Activated CD4-positive, alpha-beta T cell treated with anti-CD3 and anti-CD28 coated beads, Interleukin-2, amount 10 ng/mL, durations not matched to agents 24 days and 14 days (primary cell): Measurements from ENCODE around the gene BLCAP. TPM values are rescaled to one million over a fixed set of nuclear protein-coding genes. Genes with fewer than 3 reads are reported as not detected.
A peak's percentile ranks its signal among the peaks of the same experiment; 100 is the strongest.
"Not testable (repeated sequence)": the region's sequence is repeated elsewhere in the genome, so short reads cannot be mapped to it uniquely, and the experiment has no call there.

Experiments used
- DNase-seq: peaks from one replicate; pipeline ENCODE4 v3.0.0; 2022
- H3K27ac Mint-ChIP-seq: one replicate; pipeline ENCODE4 v1.8.0; 2022; ENCODE audit warnings: mild to moderate bottlenecking, mixed read lengths
- H3K27me3 Mint-ChIP-seq: one replicate; pipeline ENCODE4 v1.8.0; 2022; ENCODE audit warnings: mixed read lengths
- H3K36me3 Mint-ChIP-seq: one replicate; pipeline ENCODE4 v1.8.0; 2022; ENCODE audit warnings: low read depth, mild to moderate bottlenecking, mixed read lengths
- H3K4me1 Mint-ChIP-seq: one replicate; pipeline ENCODE4 v1.8.0; 2021; ENCODE audit warnings: mixed read lengths
- H3K4me3 Mint-ChIP-seq: one replicate; pipeline ENCODE4 v1.8.0; 2022; ENCODE audit warnings: mild to moderate bottlenecking, moderate library complexity, mixed read lengths
- H3K9me3 Mint-ChIP-seq: one replicate; pipeline ENCODE4 v1.8.0; 2021; ENCODE audit warnings: mixed read lengths
- intact Hi-C: fragments of 100-400 bp; cut with micrococcal nuclease; formaldehyde crosslinking; loops from one replicate; pipeline ENCODE4 v1.15.1; 2023
- total RNA-seq: library from RNA; stranded (reverse); gene quantifications from 2 replicates; pipeline ENCODE4 v1.2.3, GENCODE V29; 2022

BLCAP gene
- total RNA-seq, 1 donor from 2014 or later = 31.7 TPM

DNA sequence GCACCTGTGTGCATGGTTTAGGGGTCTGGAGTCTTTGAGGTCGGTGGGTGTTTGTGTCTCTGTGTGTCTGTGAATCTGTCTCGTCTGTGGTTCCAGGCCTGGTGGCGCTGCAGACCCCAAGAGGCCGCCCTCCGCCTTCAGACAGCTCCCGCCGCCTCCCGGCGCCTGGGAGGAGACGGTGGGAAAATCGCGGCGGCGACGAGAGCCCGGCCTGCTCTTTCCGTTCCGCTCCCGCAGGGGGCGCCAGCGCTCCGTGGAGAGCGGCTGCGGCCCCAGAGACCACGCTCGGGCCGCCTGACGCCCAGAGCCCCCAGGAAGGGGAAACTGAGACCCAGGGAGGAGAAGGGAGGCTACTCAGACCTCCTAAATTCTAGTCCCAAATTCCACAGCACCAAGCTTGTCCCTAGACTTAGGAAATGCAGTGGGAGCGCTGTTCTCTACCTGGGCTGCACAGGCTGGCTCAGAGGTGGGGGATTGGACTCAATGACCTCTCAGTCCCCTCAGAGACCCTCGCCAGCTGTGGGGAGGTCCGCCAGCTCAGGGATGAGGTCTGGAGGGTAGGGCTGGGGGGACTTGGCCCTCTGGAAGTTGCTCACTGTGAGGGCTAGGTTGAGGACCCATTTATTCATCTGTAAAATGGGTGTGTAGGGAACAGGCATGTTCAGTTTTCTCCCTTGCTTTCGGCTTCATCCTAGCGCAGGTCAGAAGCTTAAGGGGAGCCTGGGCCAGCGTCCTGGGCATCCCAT lies 36.9 kb upstream of the BLCAP start:
- intact Hi-C loops = loop anchor here (1.0 to 10.0 kb wide), 3 partner anchors 340 to 658 kb away; partner anchors contain the start of gene VSTM2L
- no peak overlapping the region for H3K4me3 Mint-ChIP-seq
- H3K9me3 Mint-ChIP-seq = no peaks in the 10 kb centered on the region
- H3K4me1 Mint-ChIP-seq = peaks cover 2% of the 10 kb centered on the region
- no peaks in the 10 kb centered on the region for H3K36me3 Mint-ChIP-seq
- no peak overlapping the region for H3K27ac Mint-ChIP-seq
- DNase-seq = peak; percentile 85
- peaks cover 40% of the 10 kb centered on the region for H3K27me3 Mint-ChIP-seq

DNA sequence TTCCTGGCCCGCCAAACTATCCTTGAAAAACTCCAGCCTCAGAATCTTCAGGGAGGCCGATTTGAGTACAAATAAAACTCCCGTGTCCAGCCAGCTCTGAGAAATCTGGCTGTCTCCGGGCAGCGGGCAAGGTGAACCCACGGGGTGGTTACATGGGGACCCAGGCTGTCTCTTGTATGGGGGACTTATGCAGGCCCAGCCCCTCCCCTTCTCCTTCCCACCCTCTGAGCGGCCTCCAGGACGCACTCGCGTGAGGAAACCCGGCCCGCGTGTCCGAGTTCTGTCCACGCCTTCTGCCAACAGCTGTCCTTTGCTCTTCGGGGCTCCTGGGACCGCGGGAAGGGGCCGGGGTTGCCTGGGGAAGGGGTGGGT lies 36.3 kb upstream of the BLCAP start:
- no peaks in the 10 kb centered on the region for H3K36me3 Mint-ChIP-seq
- DNase-seq = no peak
- peaks cover 36% of the 10 kb centered on the region for H3K27me3 Mint-ChIP-seq
- intact Hi-C loops = loop anchor here (1.0 to 10.0 kb wide), 3 partner anchors 341 to 658 kb away; partner anchors contain the start of gene VSTM2L
- no peaks in the 10 kb centered on the region for H3K9me3 Mint-ChIP-seq
- no peak overlapping the region for H3K27ac Mint-ChIP-seq
- no peak overlapping the region for H3K4me3 Mint-ChIP-seq
- H3K4me1 Mint-ChIP-seq = peaks cover 2% of the 10 kb centered on the region

GRCh38 chr20:37562695-37563480 lies 35.2 kb upstream of the BLCAP start:
- Mint-ChIP-seq H3K27me3 (peaks cover 29% of the 10 kb centered on the region), H3K27ac (no peak overlapping the region), H3K4me3 (no peak overlapping the region), H3K36me3 (no peaks in the 10 kb centered on the region), H3K4me1 (peaks cover 1% of the 10 kb centered on the region), H3K9me3 (no peaks in the 10 kb centered on the region)
- intact Hi-C loops = loop anchor here (5.0 to 10.0 kb wide), 2 partner anchors 342 to 659 kb away; partner anchors contain the start of gene VSTM2L
- DNase-seq = no peak

GRCh38 chr20:37560629-37561028 lies 33.0 kb upstream of the BLCAP start:
- no peak for DNase-seq
- intact Hi-C loops = loop anchor here (5.0 to 10.0 kb wide), 2 partner anchors 344 to 662 kb away; partner anchors contain the start of gene VSTM2L
- Mint-ChIP-seq H3K36me3 (no peaks in the 10 kb centered on the region), H3K27ac (no peak overlapping the region), H3K4me3 (no peak overlapping the region), H3K27me3 (peaks cover 23% of the 10 kb centered on the region), H3K9me3 (no peaks in the 10 kb centered on the region), H3K4me1 (no peaks in the 10 kb centered on the region)

DNA sequence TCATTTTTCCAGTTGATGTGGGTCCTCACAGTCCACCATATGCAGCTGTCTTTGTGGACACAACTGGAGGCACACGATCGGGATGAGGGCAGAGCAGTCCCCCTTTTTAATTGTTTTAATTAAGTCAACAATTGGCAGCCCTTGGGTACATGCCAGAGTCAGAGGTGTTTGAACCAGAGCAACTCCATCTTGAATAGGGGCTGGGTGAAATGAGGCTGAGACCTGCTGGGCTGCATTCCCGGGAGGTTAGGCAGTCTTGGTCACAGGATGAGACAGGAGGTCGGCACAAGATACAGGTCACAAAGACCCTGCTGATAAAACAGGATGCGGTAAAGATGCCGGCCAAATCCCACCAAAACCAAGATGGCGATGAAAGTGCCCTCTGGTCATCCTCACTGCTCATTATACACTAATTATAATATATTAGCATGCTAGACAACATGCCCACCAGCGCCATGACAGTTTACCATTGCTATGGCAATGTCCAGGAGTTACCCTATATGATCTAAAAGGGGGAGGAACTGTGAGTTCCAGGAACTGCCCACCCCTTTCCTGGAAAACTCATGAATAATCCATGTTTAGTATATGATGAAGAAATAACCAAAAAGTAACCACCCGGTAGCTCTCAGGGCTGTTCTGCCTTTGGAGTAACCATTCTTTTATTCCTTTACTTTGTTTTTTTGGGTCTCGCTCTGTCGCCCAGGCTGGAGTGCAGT lies 31.8 kb upstream of the BLCAP start:
- DNase-seq = no peak
- H3K4me3 Mint-ChIP-seq = no peak overlapping the region
- no peaks in the 10 kb centered on the region for H3K9me3 Mint-ChIP-seq
- intact Hi-C loops = loop anchor here (5.0 to 10.0 kb wide), 2 partner anchors 345 to 663 kb away; partner anchors contain the start of gene VSTM2L
- no peaks in the 10 kb centered on the region for H3K4me1 Mint-ChIP-seq
- H3K27me3 Mint-ChIP-seq = peaks cover 19% of the 10 kb centered on the region
- H3K36me3 Mint-ChIP-seq = no peaks in the 10 kb centered on the region
- no peak overlapping the region for H3K27ac Mint-ChIP-seq

DNA sequence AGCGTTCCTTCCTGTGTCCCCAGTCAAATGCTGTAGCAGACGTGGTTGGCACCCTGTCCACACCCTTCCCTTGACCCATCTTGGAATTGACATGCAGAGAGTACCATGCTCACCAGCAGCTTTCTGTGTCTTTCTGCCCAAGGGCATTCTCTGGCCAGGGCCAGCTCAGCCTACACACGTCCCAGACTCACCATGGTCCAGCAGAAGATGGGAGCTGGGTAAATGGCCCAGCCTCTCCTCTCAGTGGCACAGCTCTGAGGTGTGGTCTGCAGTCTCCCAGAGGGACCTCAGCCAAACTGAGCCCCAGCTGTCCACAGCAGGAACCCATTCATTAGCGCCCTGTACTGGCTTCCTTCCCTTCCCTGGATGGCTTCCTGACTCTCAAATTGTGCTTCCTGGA lies 31.1 kb upstream of the BLCAP start:
- peaks cover 19% of the 10 kb centered on the region for H3K27me3 Mint-ChIP-seq
- no peaks in the 10 kb centered on the region for H3K36me3 Mint-ChIP-seq
- H3K4me1 Mint-ChIP-seq = no peaks in the 10 kb centered on the region
- intact Hi-C loops = no loop called here
- no peaks in the 10 kb centered on the region for H3K9me3 Mint-ChIP-seq
- H3K27ac Mint-ChIP-seq = no peak overlapping the region
- no peak for DNase-seq
- no peak overlapping the region for H3K4me3 Mint-ChIP-seq

DNA sequence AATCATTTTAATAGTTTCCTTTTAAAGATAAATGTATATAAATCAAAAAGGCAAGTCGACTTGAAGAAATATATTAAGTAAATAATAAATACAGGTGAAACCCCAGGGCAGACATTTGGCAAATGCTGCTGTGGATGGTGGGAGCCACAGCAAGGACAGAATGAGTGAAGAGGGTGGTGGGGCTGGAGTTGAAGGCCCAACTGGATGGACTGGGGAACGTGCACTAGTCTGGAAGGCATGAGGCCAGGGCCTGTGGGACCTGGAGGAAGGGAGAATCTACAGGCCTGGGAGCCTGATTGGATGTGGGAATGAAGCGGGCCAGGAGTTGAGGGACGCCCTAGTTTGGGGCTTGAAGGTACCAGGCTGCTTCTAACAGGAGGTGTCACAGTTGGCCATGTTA lies 30.6 kb upstream of the BLCAP start:
- DNase-seq = no peak
- H3K4me1 Mint-ChIP-seq = no peaks in the 10 kb centered on the region
- intact Hi-C loops = no loop called here
- H3K4me3 Mint-ChIP-seq = no peak overlapping the region
- peaks cover 18% of the 10 kb centered on the region for H3K27me3 Mint-ChIP-seq
- no peaks in the 10 kb centered on the region for H3K36me3 Mint-ChIP-seq
- H3K27ac Mint-ChIP-seq = no peak overlapping the region
- no peaks in the 10 kb centered on the region for H3K9me3 Mint-ChIP-seq

GRCh38 chr20:37556538-37556937 lies 28.9 kb upstream of the BLCAP start:
- Mint-ChIP-seq H3K27me3 (peaks cover 28% of the 10 kb centered on the region), H3K4me1 (no peaks in the 10 kb centered on the region), H3K27ac (no peak overlapping the region), H3K9me3 (no peaks in the 10 kb centered on the region), H3K36me3 (no peaks in the 10 kb centered on the region), H3K4me3 (no peak overlapping the region)
- intact Hi-C loops = no loop called here
- no peak for DNase-seq

- intact Hi-C loops, H3K4me1 Mint-ChIP-seq, H3K36me3 Mint-ChIP-seq, DNase-seq, H3K4me3 Mint-ChIP-seq, H3K27ac Mint-ChIP-seq, H3K9me3 Mint-ChIP-seq: not testable (repeated sequence)
- peaks cover 30% of the 10 kb centered on the region for H3K27me3 Mint-ChIP-seq
Measured at GRCh38 chr20:37554721-37555298, 27.1 kb upstream of the BLCAP start.

- H3K27ac Mint-ChIP-seq = no peak overlapping the region
- no peak overlapping the region for H3K4me3 Mint-ChIP-seq
- H3K27me3 Mint-ChIP-seq = peaks cover 32% of the 10 kb centered on the region
- no peaks in the 10 kb centered on the region for H3K9me3 Mint-ChIP-seq
- no peak for DNase-seq
- H3K36me3 Mint-ChIP-seq = no peaks in the 10 kb centered on the region
- intact Hi-C loops = no loop called here
- no peaks in the 10 kb centered on the region for H3K4me1 Mint-ChIP-seq
Measured at GRCh38 chr20:37552415-37552814, 24.7 kb upstream of the BLCAP start.

- intact Hi-C loops, H3K4me1 Mint-ChIP-seq: not testable (repeated sequence)
- H3K27me3 Mint-ChIP-seq = peaks cover 26% of the 10 kb centered on the region
Measured at GRCh38 chr20:37551660-37552059, 24.0 kb upstream of the BLCAP start.

DNA sequence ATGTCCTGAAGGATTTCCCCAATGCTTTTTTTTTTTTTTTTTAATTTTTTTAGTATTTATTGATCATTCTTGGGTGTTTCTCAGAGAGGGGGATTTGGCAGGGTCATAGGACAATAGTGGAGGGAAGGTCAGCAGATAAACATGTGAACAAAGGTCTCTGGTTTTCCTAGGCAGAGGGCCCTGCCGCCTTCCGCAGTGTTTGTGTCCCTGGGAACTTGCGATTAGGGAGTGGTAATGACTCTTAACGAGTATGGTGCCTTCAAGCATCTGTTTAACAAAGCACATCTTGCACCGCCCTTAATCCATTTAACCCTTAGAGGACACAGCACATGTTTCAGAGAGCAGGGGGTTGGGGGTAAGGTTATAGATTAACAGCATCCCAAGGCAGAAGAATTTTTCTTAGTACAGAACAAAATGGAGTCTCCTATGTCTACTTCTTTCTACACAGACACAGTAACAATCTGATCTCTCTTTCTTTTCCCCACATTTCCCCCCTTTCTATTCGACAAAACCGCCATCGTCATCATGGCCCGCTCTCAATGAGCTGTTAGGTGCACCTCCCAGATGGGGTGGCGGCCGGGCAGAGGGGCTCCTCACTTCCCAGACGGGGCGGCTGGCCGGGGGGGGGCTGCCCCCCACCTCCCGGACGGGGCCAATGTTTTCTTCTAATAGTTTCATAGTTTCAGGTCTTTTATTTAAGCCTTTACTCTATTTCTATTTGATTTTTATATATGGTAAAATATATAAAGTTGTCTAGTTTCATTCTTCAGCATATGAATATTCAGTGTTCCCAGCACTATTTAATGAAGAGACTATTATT lies 22.6 kb upstream of the BLCAP start:
- H3K4me3 Mint-ChIP-seq, DNase-seq, H3K36me3 Mint-ChIP-seq, H3K4me1 Mint-ChIP-seq, H3K9me3 Mint-ChIP-seq, intact Hi-C loops, H3K27ac Mint-ChIP-seq: not testable (repeated sequence)
- H3K27me3 Mint-ChIP-seq = peaks cover 26% of the 10 kb centered on the region

More at GRCh38 chr20:37551660-37552059, 24.0 kb upstream of the BLCAP start:
- H3K27ac Mint-ChIP-seq, H3K4me3 Mint-ChIP-seq, H3K9me3 Mint-ChIP-seq, H3K36me3 Mint-ChIP-seq, DNase-seq: not testable (repeated sequence)

GRCh38 chr20:37547912-37548311 lies 20.2 kb upstream of the BLCAP start:
- H3K4me1 Mint-ChIP-seq = no peaks in the 10 kb centered on the region
- DNase-seq = no peak
- intact Hi-C loops = no loop called here

More at GRCh38 chr20:37547912-37548311, 20.2 kb upstream of the BLCAP start:
- Mint-ChIP-seq H3K4me3 (no peak overlapping the region), H3K27ac (no peak overlapping the region), H3K27me3 (peaks cover 17% of the 10 kb centered on the region), H3K36me3 (no peaks in the 10 kb centered on the region), H3K9me3 (no peaks in the 10 kb centered on the region)
